OCI-LY3 (cell line): Measurements from ENCODE around the gene CD19.
"Not testable (repeated sequence)": the region's sequence is repeated elsewhere in the genome, so short reads cannot be mapped to it uniquely, and the experiment has no call there.

Source experiments
- H2AFZ ChIP-seq: fragments of 200-600, 300-600 bp; shearing (Covaris generic); 2 replicates; pipeline ENCODE4 v1.6.0; 2014; ENCODE audit warnings: antibody characterized with exemption, low read depth, low read length
- H3K27ac ChIP-seq: fragments of 200-600, 300-600 bp; sonication (generic); 2 replicates; pipeline ENCODE4 v1.5.1; 2014; ENCODE audit warnings: mild to moderate bottlenecking, low read length, moderate library complexity, mixed read lengths
- H3K27me3 ChIP-seq: fragments of 200-600, 300-600 bp; sonication (generic); 2 replicates; pipeline ENCODE4 v1.6.1; 2014; ENCODE audit warnings: low read depth, low read length, mixed read lengths
- H3K36me3 ChIP-seq: fragments of 200-600, 300-600 bp; sonication (generic); replicated peaks from 2 replicates; pipeline ENCODE3; 2014; ENCODE audit warnings: low read depth, low read length, mixed read lengths
- H3K4me1 ChIP-seq: fragments of 300-600, 200-600 bp; sonication (generic); 2 replicates; pipeline ENCODE4 v1.6.1; 2014; ENCODE audit warnings: low read length, mixed read lengths
- H3K4me2 ChIP-seq: fragments of 200-600, 300-600 bp; sonication (generic); 2 replicates; pipeline ENCODE4 v1.6.1; 2014; ENCODE audit warnings: low read length, mixed read lengths
- H3K4me3 ChIP-seq: fragments of 300-600, 200-600 bp; sonication (generic); 2 replicates; pipeline ENCODE4 v1.5.1; 2014; ENCODE audit warnings: antibody characterized with exemption, mild to moderate bottlenecking, low read length, moderate library complexity
- H3K79me2 ChIP-seq: fragments of 300-600, 200-600 bp; shearing (Covaris generic); 2 replicates; pipeline ENCODE4 v1.6.1; 2014; ENCODE audit warnings: mild to moderate bottlenecking, low read length, mixed read lengths
- H3K9ac ChIP-seq: fragments of 300-600, 200-600 bp; shearing (Covaris generic); 2 replicates; pipeline ENCODE4 v1.6.0; 2014; ENCODE audit warnings: mild to moderate bottlenecking, low read length, moderate library complexity
- H3K9me3 ChIP-seq: fragments of 200-600, 300-600 bp; shearing (Covaris generic); 2 replicates; pipeline ENCODE4 v1.6.1; 2014; ENCODE audit warnings: low read length, mixed read lengths; ENCODE audit not compliant: insufficient read depth
- H4K20me1 ChIP-seq: fragments of 200-600, 300-600 bp; sonication (generic); 2 replicates; pipeline ENCODE4 v1.6.1; 2016; ENCODE audit warnings: low read length, mixed read lengths; ENCODE audit not compliant: insufficient read depth
- CTCF ChIP-seq: fragments of 200-600, 300-600 bp; sonication (generic); IDR thresholded peaks from 2 replicates; pipeline ENCODE4 v1.5.1; 2014; ENCODE audit warnings: antibody characterized with exemption, low read length, low read depth
- EZH2phosphoT487 ChIP-seq: fragments of 200-600 bp; shearing (Covaris generic); IDR thresholded peaks from 2 replicates; pipeline ENCODE4 v1.6.1; 2018; ENCODE audit warnings: antibody characterized with exemption, mixed run types, low read depth

CD19 gene

GRCh38 chr16:28958836-28959235 is 27.1 kb downstream of the CD19 start:
- H3K9me3 ChIP-seq = no peaks in the 10 kb centered on the region
- H3K4me2 ChIP-seq = no peak overlapping the region
- H3K27me3 ChIP-seq = no peaks in the 10 kb centered on the region
- peaks cover 67% of the 10 kb centered on the region for H3K36me3 ChIP-seq
- TF ChIP-seq EZH2phosphoT487 = no peak
- no peak for TF ChIP-seq CTCF
- H3K4me3 ChIP-seq = no peak overlapping the region
- H3K9ac ChIP-seq = no peak overlapping the region
- no peaks in the 10 kb centered on the region for H3K4me1 ChIP-seq
- H3K27ac ChIP-seq = no peak overlapping the region
- H2AFZ ChIP-seq = no peak overlapping the region
- H4K20me1 ChIP-seq = no peaks in the 10 kb centered on the region
- H3K79me2 ChIP-seq = peaks cover 8% of the 10 kb centered on the region

GRCh38 chr16:28964072-28964471 is 32.3 kb downstream of the CD19 start:
- Histone ChIP-seq H3K9ac (no peak overlapping the region), H3K36me3 (peaks cover 44% of the 10 kb centered on the region), H3K4me3 (no peak overlapping the region), H3K4me1 (no peaks in the 10 kb centered on the region), H3K9me3 (no peaks in the 10 kb centered on the region), H3K27me3 (no peaks in the 10 kb centered on the region), H2AFZ (no peak overlapping the region), H3K79me2 (no peaks in the 10 kb centered on the region), H3K4me2 (no peak overlapping the region), H4K20me1 (no peaks in the 10 kb centered on the region), H3K27ac (no peak overlapping the region)
- TF ChIP-seq EZH2phosphoT487 (no peak), CTCF (no peak)

GRCh38 chr16:28964496-28964895 is 32.7 kb downstream of the CD19 start:
- Histone ChIP-seq H3K27ac (no peak overlapping the region), H3K9me3 (no peaks in the 10 kb centered on the region), H3K4me2 (no peak overlapping the region), H3K9ac (no peak overlapping the region), H3K4me3 (no peak overlapping the region), H3K36me3 (peaks cover 41% of the 10 kb centered on the region), H4K20me1 (no peaks in the 10 kb centered on the region), H3K27me3 (no peaks in the 10 kb centered on the region), H3K4me1 (no peaks in the 10 kb centered on the region), H2AFZ (no peak overlapping the region), H3K79me2 (no peaks in the 10 kb centered on the region)
- no peak for TF ChIP-seq CTCF
- TF ChIP-seq EZH2phosphoT487 = no peak

- Histone ChIP-seq H3K36me3 (peaks cover 28% of the 10 kb centered on the region), H2AFZ (no peak overlapping the region), H3K4me3 (no peak overlapping the region), H3K79me2 (no peaks in the 10 kb centered on the region), H3K4me2 (no peak overlapping the region), H4K20me1 (no peaks in the 10 kb centered on the region), H3K9me3 (no peaks in the 10 kb centered on the region), H3K9ac (no peak overlapping the region), H3K27ac (no peak overlapping the region), H3K4me1 (no peaks in the 10 kb centered on the region), H3K27me3 (no peaks in the 10 kb centered on the region)
- no peak for TF ChIP-seq CTCF
- TF ChIP-seq EZH2phosphoT487 = no peak
Observed at GRCh38 chr16:28967156-28967555, 35.4 kb downstream of the CD19 start.

- H2AFZ ChIP-seq, H4K20me1 ChIP-seq, H3K4me3 ChIP-seq, H3K4me2 ChIP-seq, H3K9ac ChIP-seq, H3K79me2 ChIP-seq, H3K4me1 ChIP-seq, H3K27me3 ChIP-seq, H3K36me3 ChIP-seq, H3K9me3 ChIP-seq, H3K27ac ChIP-seq: not testable (repeated sequence)
Observed at GRCh38 chr16:28969696-28970095, 37.9 kb downstream of the CD19 start.
